HG02938 (cell line): ENCODE results near the gene NPAS3.

ENCODE experiments used
- ATAC-seq: cut with Tn5 transposase; IDR thresholded peaks from one replicate; pipeline ENCODE4 v1.9.1; 2021; ENCODE audit warnings: mild to moderate bottlenecking, moderate library complexity; ENCODE audit not compliant: unreplicated experiment

Gene NPAS3

GRCh38 chr14:33369041-33369440 is 430.4 kb downstream of the NPAS3 start:
- no peak for ATAC-seq

GRCh38 chr14:33369972-33370371 is 431.3 kb downstream of the NPAS3 start:
- peak; percentile 64 for ATAC-seq

DNA sequence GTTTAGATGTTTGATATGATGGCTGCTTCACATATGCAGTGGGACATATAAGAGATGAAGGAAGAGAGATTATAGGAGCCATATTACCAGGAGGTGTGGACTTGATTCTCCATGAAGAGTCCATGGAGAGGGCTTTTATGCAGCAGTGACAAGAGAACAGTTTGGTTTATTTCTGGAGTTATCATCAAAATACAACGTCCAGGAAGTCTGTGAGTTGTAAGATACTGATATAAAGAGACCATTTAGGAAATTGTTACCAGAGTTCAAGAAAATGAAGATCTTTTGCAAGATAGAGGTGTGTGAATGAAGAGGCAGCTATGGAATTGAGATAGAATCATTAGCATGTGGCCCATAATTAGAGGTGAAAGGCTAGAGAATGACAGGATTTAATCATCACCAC is 431.7 kb downstream of the NPAS3 start:
- ATAC-seq = no peak

DNA sequence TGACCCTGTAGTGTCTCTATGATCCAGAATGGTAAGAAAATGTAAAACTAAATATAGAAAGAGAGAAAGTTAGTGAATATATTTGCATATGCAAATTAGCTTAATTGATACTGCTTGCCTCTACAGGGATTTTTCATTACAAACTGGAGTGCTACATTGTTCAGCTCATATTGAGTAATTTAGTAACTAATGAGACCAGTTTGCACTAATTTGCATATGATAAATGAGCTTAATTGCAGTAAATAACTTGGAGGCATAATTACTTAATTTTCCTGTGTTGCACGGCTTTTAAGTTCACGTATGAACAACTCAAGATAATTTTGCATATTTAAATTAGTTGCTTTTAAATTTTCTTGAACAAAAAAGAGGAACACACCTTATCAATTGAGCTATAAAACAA is 436.5 kb downstream of the NPAS3 start:
- no peak for ATAC-seq

- ATAC-seq = no peak
Observed at GRCh38 chr14:33375786-33376185, 437.1 kb downstream of the NPAS3 start.

DNA sequence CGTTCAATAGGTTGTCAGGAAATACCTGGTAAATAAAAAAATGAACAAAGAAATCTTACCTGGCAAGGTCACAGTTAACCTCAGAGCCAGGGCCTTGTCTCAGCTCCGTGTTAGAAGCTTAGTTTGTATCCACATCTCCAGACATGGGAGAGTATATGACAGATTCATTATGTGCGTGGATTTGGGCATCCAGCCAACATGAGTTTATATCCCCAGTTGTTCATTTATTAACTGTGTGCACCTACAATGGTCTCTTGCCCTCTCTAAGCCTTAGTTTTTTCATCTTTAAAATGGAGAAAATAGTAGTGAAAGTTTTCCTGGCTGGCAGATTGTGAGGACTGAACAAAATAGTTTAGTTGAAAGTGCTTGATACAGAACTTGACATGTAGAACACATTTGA is 437.8 kb downstream of the NPAS3 start:
- no peak for ATAC-seq

- ATAC-seq = no peak
Observed at GRCh38 chr14:33377596-33378390, 439.1 kb downstream of the NPAS3 start.

DNA sequence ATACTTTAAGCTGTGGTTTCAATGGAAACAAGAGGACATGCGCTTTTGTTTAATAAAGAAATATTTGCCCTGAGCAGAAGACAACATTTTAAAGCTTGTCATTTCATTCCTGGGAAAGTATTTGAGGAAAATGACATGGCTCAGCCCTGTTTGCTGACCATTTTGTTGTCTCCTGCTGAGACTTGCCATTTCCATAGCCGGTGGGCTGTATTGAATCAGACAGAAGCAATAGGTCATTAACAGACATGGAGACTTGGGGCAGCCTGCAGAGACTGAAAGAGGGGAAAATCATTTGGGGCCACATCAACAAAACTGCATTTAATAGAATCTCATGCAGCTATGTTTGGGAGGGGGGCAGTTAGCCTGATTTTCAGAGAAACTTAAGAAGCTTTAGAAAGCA is 443.0 kb downstream of the NPAS3 start:
- ATAC-seq = no peak

DNA sequence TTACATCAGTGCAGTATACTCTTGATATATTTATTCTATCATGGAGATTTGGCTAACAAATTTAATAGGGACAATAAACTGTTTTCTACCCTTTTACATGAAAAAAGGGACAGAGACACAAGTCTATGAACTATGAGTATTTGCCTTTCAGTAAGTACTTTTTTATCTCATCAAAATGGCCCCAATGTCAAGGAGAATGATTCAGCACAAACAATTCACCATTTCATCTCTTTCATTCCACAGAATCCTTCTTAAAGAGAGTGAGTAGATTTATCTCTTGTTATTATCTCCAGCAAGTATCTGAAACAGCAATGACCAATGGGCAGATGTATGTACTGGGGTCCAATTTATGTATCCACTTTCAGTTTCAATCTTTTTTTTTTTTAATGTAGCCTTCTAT is 447.5 kb downstream of the NPAS3 start:
- no peak for ATAC-seq

GRCh38 chr14:33386781-33387180 is 448.1 kb downstream of the NPAS3 start:
- ATAC-seq = no peak

DNA sequence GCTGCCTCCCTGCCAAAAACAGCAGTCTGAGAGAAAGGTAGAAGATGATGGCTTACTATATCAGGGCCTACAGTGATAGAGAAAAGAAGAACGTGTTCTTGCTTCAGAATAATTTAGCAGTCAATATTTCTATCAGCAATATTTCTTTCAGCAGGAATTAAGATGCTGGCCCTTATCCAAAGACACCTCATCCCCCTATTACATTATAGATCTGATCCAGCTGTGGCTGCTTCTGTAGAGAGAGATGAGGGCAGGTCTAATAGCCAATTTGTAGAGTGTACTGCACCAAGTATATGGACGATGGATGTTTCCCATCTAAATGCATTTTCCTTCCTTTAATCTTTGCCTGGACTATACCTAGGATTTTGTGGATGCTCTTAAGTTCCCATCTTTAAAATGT is 451.7 kb downstream of the NPAS3 start:
- ATAC-seq = no peak

DNA sequence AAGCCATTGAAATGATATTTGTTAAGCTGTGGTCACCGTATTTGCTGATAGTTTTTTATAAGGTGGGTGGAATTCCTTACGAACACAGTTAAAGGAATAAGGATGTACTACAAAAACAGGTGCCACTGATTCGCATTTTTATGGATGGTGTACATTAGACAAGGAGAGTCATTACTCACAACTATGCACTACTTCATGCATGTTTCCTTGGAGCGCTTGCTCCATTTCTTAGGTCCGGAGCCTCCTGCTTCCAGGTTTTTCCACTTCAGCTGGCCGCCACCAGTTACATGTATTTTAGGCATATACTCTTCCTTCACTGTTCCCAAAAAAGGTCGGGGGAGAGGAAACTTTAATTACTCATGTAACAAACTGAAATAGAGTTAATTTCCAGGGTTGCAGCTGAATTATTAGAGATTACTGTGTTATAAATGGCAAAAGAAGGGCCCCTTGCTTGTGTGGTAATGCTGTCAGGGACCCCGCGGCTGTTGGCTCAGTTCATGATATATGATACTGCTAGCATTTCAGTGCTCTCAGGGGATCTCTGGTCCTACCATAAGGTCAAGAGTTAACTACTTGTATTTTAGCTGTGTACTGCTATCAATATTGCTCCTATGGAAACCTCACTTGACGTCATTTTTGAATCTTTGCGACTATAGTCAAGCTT is 454.7 kb downstream of the NPAS3 start:
- ATAC-seq = no peak

DNA sequence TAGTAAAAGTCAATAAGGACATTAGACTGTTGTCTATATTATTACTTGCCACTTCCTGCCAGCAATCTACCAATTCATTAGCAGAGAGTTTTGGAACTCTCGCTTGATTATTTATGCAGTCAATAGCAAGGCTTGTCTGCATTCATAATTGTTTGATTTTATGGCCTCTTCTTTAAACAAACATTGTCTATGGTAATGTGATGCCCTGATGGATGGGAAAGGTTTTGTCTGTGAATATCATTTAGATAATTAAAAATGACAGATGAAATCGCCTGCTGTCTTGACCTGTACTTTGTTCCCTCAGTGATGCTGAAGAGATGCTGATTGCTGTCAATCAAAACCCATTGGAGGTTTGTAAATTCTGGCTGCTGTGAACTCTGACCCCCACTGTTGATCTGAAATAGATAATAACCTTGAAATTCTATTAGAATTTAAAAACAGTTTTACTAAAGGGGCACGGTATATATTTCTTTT is 455.3 kb downstream of the NPAS3 start:
- no peak for ATAC-seq

- ATAC-seq = no peak
Observed at GRCh38 chr14:33401311-33401710, 462.6 kb downstream of the NPAS3 start.

GRCh38 chr14:33402604-33403003 is 463.9 kb downstream of the NPAS3 start:
- ATAC-seq = no peak

DNA sequence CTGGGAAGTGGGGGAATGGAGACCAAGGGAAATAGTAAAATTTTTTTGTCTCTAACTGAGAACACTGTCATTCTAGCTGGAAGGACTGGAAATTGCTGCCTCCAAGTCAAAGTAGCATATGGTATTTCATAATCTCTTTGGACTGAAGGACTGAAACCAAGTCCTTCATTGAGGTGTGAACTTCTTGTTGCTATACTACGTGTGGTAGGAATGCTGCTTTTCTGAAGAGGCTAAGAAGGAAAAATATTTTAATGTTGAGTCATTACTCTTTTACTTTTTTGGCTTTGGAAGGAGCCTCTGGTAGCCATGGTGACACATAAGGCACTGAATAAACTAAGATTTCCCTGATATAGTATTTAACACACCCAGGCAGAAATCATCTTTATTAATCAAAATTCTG is 465.4 kb downstream of the NPAS3 start:
- ATAC-seq = no peak

DNA sequence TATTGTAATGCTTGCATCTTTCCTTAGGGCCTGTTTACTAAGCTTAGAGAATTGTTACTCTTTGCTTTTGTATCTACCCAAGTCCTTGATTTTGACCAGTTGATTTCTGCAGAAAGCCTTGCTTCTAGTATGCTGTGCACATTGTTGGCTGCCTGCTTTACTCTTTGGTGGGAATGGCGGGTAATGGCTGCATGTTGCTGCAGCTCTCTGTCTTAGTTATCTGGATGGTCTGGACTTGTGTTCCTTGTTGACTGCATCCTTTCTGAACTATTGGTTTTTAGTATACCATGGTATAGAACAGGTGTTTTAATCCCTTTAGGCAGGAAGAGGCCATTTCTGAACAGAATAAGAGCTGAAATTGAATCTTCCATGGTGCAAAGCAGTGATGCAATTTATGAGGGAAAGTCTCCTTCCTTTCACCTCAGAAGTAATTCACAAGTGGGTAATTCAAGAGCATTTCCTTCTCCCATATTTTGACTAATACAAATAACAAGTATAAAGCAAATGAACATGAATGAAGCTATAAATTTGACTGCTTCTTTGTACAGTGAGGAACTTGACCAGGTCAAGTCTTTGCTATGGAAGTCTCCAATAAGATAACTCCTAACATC is 466.4 kb downstream of the NPAS3 start:
- no peak for ATAC-seq

GRCh38 chr14:33406766-33407165 is 468.1 kb downstream of the NPAS3 start:
- ATAC-seq = no peak

- ATAC-seq = no peak
Observed at GRCh38 chr14:33408291-33408690, 469.6 kb downstream of the NPAS3 start.

DNA sequence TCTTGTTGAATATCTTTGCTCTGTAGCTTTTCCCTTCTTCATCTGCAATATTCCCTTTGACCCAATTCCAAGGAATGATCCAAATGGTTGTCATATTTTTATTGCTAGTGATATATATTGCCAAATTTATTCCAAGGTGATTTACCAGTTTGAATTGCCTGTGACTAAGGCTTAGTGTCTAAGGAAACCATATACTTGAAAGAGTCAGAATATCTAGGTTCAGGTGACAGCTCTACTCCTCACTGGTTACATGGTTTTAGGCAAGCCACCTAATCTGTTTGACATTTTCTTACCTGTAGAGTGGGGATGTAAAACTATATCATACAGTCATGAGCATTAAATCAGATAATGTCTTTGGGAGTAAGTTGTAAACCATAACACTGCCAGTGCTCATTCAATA is 473.8 kb downstream of the NPAS3 start:
- ATAC-seq = no peak

- no peak for ATAC-seq
Observed at GRCh38 chr14:33413381-33413780, 474.7 kb downstream of the NPAS3 start.

- ATAC-seq = no peak
Observed at GRCh38 chr14:33414041-33414440, 475.4 kb downstream of the NPAS3 start.
